Stimulated activated CD4-positive, alpha-beta T cell treated with anti-CD3 and anti-CD28 coated beads, Interleukin-15, amount 100 ng/mL, for 24 hours (primary cell): Measurements from ENCODE around the gene USP25.
"Not testable (repeated sequence)": the region's sequence is repeated elsewhere in the genome, so short reads cannot be mapped to it uniquely, and the experiment has no call there.

Experiments
- DNase-seq: peaks from one replicate; pipeline ENCODE4 v3.0.0-alpha.2; 2020

Gene USP25

DNA sequence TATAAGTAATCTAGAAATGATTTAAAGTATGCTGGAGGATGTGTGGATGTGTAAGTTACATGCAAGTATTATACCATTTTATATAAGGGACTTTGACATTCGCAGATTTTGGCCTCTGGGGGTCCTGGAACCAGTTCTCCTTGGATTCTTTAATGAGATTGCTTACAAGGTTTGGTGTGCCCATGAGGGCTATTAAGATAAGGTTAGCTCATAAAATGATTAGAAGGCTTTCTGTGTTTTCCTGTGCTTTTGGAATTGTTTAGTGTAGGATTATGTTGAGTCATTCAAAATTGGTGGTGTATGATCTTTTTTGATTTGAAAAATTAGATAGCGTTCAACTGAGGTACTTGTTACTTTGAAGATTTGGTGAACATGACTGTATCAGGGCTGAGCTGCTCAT is 5.6 kb downstream of the USP25 start:
- no peak for DNase-seq

DNA sequence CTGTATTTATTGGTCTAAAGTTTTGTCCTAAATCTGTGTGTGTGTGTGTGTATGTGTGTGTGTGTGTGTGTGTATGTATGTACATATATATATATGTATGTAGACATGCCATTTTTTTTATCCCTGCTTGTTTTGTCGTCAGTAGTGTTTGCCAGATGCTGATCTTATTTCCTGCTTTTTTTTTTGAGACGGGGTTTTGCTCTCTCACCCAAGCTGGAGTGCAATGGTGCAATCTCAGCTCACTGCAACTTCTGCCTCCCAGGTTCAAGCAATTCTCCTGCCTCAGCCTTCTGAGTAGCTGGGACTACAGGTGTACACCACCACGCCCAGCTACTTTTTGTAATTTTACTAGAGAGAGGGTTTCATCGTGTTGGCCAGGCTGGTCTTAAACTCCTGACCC is 6.1 kb downstream of the USP25 start:
- DNase-seq: not testable (repeated sequence)

DNA sequence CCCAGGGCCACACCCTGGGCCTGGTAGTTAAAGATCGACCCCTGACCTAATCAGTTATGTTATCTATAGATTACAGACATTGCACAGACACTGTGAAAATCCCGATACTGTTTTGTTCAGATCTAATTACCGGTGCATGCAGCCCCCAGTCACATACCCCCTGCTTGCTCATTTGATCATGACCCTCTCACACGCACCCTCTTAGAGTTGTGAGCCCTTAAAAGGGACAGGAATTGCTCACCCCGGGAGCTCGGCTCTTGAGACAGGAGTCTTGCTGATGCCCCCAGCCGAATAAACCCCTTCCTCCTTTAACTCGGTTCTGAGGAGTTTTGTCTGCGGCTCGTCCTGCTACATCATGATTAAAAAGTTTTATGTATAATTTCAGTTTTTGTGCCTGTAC is 9.0 kb downstream of the USP25 start:
- DNase-seq: not testable (repeated sequence)

DNA sequence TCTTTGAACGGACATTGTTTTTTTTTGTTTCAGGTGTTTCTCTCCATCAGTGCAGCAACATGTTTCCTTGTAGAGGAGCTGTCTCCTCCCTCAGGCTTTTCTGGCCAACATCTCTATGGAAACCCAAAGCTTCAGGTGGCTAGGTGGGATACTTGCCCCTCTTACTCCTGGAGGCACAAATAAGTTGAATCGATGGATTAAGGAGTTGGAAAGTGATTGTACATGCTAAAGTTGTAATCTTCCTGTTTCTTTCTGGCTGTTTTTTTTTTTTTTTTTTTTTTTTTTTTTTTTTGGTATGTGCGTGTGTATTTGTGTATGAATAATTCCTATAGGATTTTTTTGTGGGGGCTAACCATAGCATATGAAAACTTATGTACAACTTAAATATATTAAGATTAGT is 10.6 kb downstream of the USP25 start:
- no peak for DNase-seq

DNA sequence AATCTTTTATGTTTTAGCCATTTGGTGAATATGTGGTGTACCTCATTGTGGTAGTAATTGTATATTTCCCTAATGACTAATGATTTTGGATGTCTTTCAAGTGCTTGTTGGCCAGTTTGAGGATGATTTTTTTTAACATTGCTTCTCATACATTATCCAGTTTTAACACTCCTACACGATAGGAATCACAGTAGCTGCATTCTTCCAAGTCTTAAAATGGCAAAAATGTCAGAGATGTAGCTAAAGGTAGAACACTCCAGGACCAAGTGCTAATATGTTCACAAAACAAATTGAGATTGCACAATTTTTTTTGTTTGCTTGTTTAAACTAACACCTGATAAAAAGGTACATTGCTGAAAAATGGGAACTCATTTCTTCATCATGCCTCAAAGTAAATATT is 11.7 kb downstream of the USP25 start:
- DNase-seq: no peak

DNA sequence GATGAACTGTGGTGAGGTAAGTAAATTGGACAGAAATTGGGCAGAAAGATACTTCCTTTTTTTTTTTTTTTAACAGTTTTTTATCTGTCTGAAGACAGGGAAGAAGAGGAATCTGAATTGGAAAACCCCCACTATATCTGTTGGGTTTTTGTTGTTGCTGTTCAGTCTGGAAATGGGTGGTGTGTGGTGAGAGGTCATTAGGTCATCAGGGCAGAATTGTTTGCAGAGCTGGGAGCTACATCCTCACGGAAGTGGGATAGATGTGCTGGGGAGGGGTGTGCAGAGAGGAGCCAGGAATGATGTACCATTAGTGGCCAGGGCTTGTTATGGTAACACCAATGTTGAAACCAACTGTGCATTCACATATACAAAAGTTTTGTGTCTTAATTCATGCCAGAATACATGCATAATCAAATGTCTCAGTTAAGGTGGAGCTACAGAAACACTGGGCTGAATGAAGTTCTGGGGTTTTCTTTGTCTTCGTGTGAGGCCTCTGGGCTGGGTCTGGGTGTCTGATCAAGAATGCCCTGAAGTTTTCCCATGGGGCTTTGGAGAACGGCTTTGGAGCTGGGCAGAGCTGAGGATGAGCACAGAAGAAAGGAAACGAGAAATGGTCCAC is 12.4 kb downstream of the USP25 start:
- no peak for DNase-seq

DNA sequence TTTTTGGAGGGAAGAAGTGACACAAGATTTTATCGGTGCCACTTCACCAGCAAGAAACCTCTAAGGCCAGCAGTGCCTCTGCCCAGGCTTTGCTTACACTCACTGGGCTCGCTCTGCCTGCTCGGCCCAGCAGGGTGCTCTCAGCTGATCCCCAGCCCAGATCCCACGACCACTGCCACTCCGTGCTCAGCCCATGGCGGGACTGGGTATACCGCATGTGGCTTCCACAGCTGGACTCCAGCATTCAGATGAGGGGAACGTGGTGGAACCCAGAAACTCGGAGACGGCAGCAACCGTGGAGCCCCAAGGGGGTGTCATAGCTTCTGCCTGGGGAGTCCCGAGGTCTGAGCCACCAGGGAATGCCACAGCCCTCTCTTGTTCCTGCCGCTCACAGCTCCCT is 12.9 kb downstream of the USP25 start:
- no peak for DNase-seq

DNA sequence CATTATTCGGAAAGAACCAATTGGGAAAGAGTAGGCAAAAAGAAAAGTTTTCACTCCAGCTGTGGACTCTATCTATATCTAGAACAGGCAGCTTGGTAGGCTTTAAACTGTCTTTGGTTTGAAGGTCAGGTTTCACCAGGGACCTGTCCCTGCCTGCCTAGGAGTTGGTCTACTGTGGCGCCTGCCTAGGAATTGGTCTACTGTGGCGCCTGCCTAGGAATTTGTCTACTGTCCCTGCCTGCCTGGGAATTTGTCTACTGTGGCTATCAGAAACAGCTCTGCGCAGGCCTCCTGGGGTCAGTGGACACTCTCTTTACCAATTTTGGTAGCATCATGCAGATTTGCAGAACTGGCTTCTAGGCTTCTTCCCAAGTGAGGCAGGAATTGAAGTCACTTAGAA is 13.8 kb downstream of the USP25 start:
- DNase-seq: no peak

DNA sequence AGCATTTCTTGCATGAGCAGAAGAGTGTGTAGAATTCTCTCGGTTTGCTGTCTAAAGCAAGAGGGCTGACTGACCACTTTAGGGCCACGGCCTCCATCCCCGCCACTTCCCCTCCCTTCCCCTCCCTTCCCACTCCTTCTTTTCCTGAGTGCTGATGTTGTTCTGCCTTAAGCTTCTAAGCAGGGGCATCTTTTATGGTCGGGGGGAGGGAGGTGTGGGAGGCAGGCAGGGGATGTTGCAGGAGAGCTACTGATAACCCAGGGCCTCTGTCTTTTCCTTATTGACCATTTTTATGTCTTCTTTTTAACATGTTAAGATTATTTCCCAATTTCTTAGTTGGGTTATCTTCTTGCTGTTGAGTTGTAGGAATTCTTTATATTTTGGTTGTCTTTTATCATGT is 15.1 kb downstream of the USP25 start:
- no peak for DNase-seq

DNA sequence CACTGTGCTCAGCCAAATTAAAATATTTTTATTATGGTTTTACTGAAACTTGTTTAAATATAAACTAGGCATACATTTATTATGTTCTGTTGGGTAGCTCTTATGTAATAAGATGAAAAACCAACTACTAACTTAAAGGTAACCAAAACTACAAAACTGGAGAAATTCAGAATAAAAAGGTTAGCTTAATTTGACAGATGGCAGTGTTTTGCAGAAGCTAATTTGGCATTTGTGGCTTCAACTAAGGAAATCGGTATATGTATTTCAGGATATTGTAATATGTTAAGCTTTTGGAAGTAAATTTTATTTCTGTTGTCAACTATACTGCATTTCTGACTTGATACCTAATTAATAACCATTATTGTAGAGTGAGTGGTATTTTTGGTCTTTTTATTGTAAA is 18.8 kb downstream of the USP25 start:
- no peak for DNase-seq

DNA sequence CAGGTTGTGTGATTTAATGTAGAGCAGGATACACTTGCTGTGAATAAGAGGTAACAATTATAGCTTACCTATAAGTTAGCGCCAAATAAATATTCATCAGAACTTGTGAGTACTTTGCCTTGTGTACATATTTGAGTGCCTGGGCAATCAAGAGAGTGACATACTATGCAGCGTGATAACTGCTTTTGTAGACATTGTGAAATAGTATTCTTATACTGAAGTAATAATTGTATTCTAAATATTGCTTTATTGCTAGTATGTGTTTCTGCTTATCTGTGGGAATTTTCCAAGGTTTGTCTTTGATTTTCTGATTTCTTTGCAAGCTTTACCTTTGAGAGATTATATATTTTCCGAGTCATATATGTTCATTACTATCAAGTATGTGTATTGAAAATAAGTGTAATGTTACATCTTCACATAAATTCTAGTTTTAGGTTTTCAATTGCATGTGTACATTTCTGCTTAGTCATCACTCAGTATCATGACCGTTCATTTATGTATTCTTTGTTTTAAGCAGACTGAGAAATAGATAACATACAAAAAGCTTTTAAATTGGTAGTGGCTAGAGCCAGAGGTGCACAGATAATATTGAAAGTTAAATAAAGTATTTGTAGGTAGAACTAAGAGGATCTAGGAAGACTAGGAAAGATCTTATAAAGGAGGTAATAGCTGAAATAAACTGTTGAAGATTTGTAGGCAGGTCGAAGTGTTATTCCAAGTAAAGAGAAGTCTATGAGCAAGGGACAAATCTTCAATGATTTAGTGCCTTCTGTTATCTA is 19.5 kb downstream of the USP25 start:
- no peak for DNase-seq

DNA sequence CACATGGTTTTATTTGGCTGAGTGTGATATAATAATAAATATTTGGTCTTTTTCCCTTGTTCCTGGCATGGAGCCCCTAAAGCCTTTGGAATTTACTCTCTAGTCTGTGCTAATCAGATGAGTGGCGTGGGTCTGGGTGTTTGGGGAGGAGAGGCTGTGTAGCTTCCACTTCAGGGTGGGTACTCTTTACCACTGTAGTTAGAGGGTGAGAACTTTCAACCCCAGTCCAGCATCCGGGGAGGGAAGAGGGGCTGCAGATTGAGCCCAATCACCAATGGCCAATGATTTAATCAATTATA is 20.0 kb downstream of the USP25 start:
- DNase-seq: no peak

DNA sequence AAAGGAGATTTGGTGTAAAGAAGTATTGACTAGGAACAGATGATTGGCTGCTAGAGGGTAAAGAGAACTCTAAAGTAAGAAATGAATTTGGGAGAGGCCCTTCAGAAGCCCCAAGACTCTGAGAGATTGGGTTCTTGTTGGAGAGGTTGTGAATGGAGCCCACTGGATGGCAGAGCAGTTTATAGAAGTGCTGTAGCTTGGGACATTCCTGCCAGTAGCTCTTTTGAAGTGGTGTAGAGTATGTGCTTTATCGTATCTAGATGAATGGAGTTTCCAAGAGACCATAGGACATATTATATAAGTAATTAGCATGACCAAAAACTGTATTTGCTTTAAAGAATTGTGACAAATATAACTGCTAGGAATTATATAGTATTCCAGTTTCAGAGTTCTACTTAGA is 21.3 kb downstream of the USP25 start:
- DNase-seq: no peak

DNA sequence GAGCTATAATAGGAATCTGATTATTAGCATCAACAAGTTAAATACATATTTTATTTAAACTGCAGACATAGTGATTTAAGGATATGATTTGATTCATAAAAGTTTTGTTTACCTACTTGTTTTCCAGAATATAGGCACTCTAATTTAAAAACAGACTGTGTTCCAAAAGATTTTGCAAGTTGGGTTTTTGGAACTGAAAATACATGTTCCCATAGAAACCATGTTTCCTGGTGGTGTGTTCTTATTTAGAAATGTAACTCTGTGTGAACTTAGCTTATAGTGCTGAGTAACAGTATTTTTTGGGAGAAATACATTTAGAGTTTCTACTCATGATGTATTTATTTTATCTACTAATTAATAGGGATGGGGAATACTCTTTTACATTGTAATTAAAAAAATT is 21.8 kb downstream of the USP25 start:
- no peak for DNase-seq

DNA sequence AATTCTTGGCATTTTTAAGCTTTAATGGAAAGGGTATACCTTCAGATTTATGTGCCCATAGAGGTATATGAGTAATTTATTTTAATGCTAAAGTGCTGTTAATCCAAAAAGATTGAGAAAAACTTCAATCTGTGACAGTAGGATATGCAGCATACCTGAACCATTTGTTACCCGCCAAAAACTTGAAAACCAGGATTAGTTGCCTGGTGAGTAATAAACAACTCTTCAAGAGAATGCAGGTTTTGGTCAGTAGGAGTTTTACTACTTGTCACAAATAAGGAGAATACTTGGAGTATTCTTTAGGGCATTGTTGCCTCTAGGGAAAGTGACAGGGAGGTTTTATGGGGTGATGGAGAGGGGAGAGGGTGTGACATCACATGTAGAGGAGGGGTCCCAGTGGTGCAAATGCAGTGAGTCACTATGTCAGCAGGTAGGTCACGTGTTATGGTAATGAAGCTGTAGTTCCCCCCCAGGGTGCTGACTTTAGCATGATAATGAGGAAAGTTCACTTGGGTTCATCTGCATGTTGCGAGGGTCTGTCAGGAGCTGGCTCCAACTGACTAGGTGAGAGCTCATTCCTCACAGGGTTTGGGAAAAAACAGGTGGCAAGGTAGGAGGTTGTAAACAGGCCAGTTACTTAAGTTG is 23.1 kb downstream of the USP25 start:
- no peak for DNase-seq

DNA sequence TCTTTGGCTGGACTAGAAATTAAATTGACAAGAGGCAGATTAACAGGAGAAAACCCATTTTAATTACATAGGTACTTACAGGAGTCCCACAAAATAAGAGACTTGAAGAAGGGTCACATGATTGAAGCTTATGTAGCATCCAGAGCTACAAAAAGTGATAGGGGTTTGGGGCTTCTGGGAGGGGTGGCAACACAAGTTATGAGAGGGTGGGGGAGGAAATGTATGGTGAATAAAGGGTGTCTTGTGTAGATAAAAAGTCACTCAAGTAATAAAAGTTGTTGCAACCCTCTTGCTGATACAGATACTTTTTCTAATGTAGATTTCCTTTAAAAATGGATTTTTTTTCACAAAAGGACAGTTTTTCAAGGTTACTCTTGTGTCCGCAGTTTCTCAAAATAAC is 24.0 kb downstream of the USP25 start:
- DNase-seq: no peak

DNA sequence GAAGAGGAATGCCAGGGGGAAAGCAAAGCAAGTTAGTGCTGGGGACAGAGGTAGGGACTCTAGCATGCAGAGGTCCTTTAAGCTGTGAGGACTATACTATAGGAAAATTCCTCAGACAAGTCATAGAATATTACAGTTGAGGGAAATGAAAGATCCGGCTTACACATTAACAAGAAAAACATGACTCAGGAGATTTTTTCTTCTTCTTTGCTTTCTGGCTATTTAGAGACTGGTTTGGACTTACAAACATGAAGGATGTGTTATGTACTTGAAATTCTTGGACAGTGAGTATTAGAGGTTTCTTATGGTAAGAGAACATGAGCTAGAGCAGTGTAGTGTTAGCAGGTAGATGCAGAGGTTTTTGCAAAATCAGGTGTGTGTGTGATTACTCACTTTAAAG is 24.9 kb downstream of the USP25 start:
- no peak for DNase-seq

DNA sequence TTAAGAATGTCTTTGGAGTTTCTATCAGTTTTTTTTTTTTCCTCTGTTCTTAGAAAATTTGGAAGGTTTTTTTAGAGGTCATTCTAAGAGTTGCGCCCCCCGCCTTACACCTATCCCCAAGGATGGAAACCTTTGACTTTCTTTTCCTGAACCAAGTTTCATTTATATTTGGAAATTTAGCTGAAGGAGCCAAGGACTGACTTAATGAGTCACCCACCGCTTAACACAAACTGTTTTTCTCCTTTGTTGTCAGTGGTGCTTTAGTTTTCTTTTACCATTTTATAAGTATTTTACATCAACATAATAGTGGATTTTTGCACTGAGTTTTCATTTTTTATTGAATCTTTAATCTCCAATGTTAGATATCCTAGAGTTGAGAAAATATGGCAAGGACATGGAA is 25.3 kb downstream of the USP25 start:
- DNase-seq: no peak

DNA sequence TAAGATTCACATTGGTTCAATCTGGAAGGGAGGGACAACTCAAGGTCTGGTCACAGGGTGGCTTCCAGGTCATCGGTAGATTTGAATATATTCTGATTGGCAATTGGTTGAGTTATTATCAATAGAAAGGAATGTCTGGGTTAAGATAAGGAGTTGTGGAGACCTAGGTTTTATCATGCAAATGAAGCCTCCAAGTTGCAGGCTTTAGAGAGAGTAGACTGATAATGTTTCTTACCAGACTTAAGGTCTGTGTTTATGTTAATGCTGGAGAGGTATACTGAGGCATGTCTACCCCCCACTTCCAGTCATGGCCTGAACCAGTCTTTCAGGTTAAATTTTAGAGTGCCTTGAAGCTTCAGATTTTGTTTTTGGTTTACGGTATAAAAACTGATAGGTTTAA is 29.7 kb downstream of the USP25 start:
- DNase-seq: no peak

DNA sequence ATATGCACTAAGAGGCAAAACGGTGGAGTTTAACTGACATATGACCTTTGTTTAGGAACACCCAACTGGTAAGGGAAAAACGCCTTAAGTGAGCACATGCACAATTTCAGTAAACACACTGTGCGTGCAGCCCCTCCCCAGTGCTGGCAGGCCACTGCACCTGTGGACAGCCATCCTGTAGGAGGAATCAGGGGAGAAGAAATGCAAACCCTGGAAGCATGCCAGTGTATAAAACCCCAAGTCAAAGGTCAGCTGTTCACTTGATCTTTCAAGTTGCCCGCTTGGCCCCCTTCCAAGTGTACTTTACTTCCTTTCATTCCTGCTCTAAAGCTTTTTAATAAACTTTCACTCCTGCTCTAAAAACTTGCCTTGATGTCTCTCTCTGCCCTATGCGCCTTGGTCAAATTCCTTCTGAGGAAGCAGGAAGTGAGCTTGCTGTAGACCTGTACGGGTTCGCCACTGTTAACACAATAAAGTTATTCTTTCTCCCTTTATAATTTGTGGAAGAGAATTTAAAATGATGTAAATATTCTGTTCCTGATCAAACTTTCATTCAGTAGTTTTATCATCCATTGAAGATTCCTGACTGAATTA is 31.8 kb downstream of the USP25 start:
- no peak for DNase-seq

DNA sequence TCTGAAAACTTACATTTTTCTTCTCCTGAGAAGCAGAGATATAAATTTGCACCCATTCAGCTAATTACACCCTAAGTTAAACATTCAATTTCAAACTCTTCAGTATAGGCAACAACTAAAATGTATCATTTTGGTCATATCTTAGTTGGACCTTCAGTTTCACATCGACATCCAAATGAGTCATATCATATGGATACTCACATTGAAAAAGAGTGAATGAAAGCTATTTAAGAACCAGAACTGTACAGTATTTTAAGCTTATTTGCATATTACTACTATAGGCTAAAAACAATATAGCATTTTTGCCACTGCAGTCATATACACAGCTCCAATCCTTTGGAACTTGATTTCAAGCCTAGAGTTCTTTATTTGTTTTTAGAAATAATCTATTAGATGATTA is 33.6 kb downstream of the USP25 start:
- no peak for DNase-seq

DNA sequence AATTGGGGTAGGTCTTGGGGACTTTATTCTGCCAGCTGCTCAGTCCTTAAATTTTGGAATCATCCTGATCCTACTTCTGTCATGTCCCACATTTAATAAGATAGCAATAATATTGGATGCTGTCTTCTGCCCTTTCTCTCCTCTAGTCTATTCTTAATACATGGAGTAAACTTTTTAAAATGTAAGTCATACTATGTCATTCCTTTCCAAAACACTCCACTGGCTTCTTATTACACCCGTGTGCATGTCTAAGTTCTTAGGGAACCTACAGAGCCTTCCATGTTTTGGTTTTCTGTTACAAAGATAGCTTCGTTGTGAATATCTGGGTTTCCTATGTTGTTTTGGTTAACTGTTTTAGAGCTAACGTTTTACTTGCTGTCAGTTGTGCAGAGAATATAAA is 35.1 kb downstream of the USP25 start:
- no peak for DNase-seq

DNA sequence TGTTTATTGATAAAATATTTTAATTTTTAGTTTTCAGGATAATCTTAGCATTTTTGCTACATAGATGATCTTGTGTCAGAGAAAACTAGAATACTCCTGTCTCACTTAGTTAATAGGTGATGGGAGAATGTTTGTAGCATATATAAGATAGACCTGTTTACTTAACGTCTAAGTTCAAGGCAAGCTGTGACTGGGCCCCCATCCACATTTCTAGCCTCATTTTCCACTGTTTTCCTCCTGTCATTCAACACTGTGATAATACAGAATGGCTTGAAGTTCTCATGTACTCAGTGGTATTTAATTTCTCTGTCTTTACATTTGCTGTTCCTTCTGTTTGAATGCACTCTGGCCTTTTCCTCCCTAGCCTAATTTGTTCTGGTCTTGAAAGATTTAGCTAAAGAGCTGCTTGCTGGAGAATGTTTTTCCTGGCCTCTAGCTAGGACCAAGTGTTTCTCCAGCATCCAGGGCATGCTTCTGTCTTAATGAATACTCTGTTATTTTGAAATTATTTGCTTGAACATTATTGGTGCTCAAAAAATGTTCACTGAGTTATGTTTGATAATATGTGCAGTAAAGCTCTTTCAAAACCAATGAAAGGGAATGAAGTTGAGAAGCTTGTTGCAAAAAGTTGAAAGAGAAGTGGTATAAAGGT is 37.3 kb downstream of the USP25 start:
- DNase-seq: no peak
